Muscle layer of colon (tissue), 2 donors: Measurements from ENCODE around the gene SMURF2.
"Not testable (repeated sequence)": the region's sequence is repeated elsewhere in the genome, so short reads cannot be mapped to it uniquely, and the experiment has no call there.

Source experiments
- H3K27ac ChIP-seq: one replicate; pipeline ENCODE4 v1.7.0; 2013; ENCODE audit warnings: low read depth, mild to moderate bottlenecking, low read length, moderate library complexity
- H3K27me3 ChIP-seq, 2 donors: one replicate each; pipeline ENCODE4 v1.7.0; 2013; ENCODE audit warnings: low read length in 2 of 2, mild to moderate bottlenecking in 2 of 2; ENCODE audit not compliant: insufficient read depth in 2 of 2, control insufficient read depth in 1 of 2
- H3K36me3 ChIP-seq: one replicate; pipeline ENCODE4 v1.7.0; 2013; ENCODE audit warnings: mild to moderate bottlenecking, low read length; ENCODE audit not compliant: insufficient read depth
- H3K4me1 ChIP-seq: one replicate; pipeline ENCODE4 v1.7.0; 2013; ENCODE audit warnings: mild to moderate bottlenecking, low read length; ENCODE audit not compliant: insufficient read depth
- H3K4me3 ChIP-seq, 2 donors: one replicate each; pipeline ENCODE4 v1.7.0; 2013; ENCODE audit warnings: low read length in 2 of 2, low read depth in 1 of 2, mild to moderate bottlenecking in 1 of 2, moderate library complexity in 1 of 2
- H3K9ac ChIP-seq: one replicate; pipeline ENCODE4 v1.7.0; 2013; ENCODE audit warnings: low read length
- H3K9me3 ChIP-seq: one replicate; pipeline ENCODE4 v1.7.0; 2013; ENCODE audit warnings: mild to moderate bottlenecking, low read length
- donor health status: abdominal sarcoma.
- donor health status: Adenocarcinoma of cecum.

SMURF2 gene

DNA sequence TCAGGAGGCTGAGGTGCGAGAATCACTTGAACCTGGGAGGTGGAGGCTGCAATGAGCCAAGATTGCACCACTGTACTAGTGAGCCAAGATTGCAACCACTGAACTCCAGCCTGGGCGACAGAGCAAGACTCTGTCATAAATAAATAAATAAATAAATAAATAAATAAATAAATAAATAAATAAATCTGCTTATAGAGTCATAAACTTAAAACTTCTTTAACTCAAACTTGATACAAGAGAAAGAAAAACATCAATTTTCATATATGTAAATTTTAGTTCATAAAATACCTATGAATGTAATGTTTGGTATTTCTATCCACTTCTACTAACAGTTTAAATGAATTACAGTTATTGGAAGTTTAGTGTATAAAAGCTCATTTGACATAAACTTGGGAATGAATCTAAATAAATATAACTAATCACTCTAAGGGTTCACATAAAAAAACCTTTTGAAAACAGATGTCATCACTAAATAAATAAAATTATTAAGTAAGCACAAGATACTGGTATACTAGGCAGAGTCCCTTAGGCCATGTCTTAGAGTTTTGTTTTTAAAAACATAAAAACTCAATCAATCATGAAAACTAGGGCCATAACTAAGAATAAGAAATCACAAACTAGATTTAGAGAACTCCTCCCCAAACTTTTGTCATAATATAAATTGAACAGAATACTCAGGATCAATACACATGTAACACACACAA lies 54.1 kb downstream of the SMURF2 start:
- no peak overlapping the region for H3K4me3 ChIP-seq
- H3K4me1 ChIP-seq: peaks cover 8% of the 10 kb centered on the region
- H3K27me3 ChIP-seq: no peaks in the 10 kb centered on the region
- H3K27ac ChIP-seq: no peak overlapping the region
- no peaks in the 10 kb centered on the region for H3K9me3 ChIP-seq
- no peak overlapping the region for H3K9ac ChIP-seq
- H3K36me3 ChIP-seq: no peaks in the 10 kb centered on the region

DNA sequence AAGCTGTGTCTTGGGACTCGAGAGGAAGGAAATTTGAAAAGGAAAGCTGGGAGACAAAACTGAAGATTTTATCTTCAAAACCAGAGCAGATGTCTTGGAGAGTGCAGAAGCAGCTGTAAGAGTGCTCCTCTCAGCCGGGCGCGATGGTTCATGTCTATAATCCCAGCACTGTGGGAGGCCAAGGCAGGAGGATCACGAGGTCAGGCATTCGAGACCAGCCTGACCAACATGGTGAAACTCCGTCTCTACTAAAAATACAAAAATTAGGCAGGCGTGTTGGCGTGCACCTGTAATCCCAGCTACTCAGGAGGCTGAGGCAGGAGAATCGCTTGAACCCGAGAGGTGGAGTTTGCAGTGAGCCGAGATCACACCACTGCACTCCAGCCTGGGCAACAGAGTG lies 57.6 kb downstream of the SMURF2 start:
- H3K9ac ChIP-seq, H3K27me3 ChIP-seq, H3K9me3 ChIP-seq, H3K4me3 ChIP-seq, H3K36me3 ChIP-seq, H3K27ac ChIP-seq, H3K4me1 ChIP-seq: not testable (repeated sequence)

DNA sequence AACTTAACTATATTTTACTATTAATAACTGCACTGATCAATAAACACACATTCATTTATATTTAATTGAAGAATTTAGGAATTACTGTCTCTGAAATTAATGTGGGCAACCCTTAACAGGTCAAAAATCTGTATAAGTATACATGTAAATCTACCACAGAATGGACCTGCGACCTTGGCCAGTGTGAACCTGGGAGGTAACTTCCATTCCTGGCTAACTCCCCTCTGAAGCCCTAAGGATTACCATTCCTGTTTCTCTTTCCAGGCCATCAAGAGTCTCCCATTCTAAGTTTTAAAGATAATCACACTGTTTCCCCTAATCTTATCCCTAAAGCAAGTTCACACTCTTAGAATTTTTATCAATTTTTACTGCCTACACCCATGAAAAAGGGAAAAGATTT lies 58.1 kb downstream of the SMURF2 start:
- no peak overlapping the region for H3K4me3 ChIP-seq
- no peaks in the 10 kb centered on the region for H3K27me3 ChIP-seq
- no peaks in the 10 kb centered on the region for H3K4me1 ChIP-seq
- H3K9ac ChIP-seq: no peak overlapping the region
- H3K27ac ChIP-seq: no peak overlapping the region
- H3K9me3 ChIP-seq: no peaks in the 10 kb centered on the region
- H3K36me3 ChIP-seq: no peaks in the 10 kb centered on the region

DNA sequence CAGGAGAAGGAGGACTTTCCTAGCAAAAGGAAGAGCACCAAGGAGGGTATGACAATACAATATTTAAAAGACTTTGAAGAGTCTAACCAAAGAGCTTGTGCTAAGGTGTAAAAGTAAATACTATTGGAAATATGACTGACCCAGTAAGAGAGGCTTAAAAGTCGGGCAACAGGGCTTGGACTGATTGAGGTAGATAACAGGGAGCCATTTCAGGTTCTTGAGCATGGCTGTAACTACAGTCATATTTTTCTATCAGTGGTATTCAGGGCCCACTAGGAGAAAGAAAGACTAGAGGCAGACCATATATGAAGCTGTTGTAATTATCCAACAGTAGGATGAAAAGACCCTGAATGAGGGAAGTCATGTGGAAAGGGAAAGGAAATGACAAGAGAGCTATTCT lies 62.3 kb downstream of the SMURF2 start:
- H3K27ac ChIP-seq: no peak overlapping the region
- H3K9ac ChIP-seq: no peak overlapping the region
- H3K27me3 ChIP-seq: no peaks in the 10 kb centered on the region
- no peak overlapping the region for H3K4me3 ChIP-seq
- H3K36me3 ChIP-seq: peaks cover 4% of the 10 kb centered on the region
- no peaks in the 10 kb centered on the region for H3K9me3 ChIP-seq
- H3K4me1 ChIP-seq: no peaks in the 10 kb centered on the region

DNA sequence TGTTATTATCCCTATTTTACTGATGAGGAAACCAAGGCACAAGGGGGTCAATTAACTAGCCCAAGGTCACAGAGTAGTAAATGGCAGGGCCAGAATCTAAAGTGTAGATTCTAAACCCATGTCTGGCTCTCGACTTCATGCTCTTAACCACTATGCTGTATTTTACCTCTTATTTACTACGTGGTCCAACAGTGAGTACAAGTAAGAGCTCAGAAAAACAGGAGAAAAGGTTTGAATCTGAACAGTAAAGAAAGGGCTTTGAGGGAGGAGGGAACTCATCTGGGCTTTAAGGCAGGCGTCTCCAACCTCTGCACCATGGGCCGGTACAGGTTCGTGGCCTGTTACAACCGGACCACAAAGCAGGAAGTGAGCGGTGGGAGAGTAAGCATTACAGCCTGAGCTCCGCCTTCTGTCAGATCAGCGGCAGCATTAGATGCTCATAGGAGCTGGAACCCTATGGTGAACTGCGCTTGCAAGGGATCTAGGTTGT lies 62.9 kb downstream of the SMURF2 start:
- Histone ChIP-seq H3K27me3 (no peaks in the 10 kb centered on the region), H3K4me1 (no peaks in the 10 kb centered on the region), H3K27ac (no peak overlapping the region), H3K4me3 (no peak overlapping the region), H3K9ac (no peak overlapping the region), H3K9me3 (no peaks in the 10 kb centered on the region), H3K36me3 (peaks cover 4% of the 10 kb centered on the region)

DNA sequence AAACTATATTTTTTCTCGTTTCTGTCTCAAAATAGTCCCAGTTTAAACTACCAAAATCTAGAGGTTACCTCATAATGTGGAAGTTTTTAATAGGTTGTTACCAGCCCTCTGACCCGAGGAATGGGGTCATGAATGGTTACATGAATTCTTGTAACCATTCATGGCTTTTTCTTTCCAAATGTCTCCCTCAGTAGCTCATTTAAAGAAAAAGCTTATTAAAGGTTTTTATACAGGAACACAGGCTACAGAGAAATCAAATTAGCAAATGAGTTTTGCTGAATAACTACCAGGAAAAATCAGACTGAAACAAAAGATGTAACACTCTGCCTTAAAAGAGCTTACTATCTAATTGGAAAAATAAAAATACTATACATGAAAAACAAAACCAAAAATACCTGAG lies 63.4 kb downstream of the SMURF2 start:
- Histone ChIP-seq H3K9ac (no peak overlapping the region), H3K4me3 (no peak overlapping the region), H3K4me1 (no peaks in the 10 kb centered on the region), H3K9me3 (no peaks in the 10 kb centered on the region), H3K36me3 (peaks cover 4% of the 10 kb centered on the region), H3K27me3 (no peaks in the 10 kb centered on the region), H3K27ac (no peak overlapping the region)

DNA sequence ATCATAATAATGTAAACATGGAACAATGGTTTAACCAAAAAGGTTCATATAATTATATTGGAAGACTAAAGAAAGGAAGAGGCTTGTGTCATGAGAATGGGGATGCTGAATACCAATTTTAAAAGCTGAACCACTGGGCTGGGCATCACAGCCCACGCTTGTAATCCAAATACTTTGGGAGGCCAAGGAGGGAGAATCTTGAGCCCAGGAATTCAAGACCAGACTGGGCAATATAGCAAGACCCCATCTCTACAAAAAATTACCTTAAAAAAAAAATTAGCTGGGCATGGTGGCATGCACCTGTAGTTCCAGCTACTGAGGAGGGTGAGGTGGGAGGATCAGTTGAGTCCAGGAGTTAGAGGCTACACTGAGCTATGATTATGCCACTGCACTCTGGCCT lies 65.1 kb downstream of the SMURF2 start:
- no peaks in the 10 kb centered on the region for H3K9me3 ChIP-seq
- no peaks in the 10 kb centered on the region for H3K27me3 ChIP-seq
- H3K4me1 ChIP-seq: no peaks in the 10 kb centered on the region
- H3K36me3 ChIP-seq: peaks cover 8% of the 10 kb centered on the region
- no peak overlapping the region for H3K27ac ChIP-seq
- no peak overlapping the region for H3K9ac ChIP-seq
- H3K4me3 ChIP-seq: no peak overlapping the region

DNA sequence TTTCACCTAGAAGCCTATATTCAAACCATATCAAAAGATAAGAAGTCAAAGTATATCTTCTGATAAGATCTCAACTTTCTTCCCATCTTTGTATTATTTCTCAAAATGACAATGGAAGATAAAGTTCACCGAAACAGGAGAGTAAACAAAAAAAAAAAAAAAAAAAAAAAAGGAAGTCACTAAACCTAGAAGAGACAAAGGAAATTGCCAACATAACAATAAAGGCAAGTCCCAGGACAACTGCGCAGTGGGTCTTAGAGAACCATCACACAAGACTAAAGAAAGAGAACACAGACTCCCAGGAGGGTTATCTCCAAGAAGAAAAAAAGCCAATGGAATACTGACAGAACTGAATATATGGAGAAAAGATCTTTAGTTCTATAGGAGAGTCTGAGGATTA lies 65.7 kb downstream of the SMURF2 start:
- peaks cover 8% of the 10 kb centered on the region for H3K36me3 ChIP-seq
- no peak overlapping the region for H3K9ac ChIP-seq
- no peaks in the 10 kb centered on the region for H3K4me1 ChIP-seq
- no peak overlapping the region for H3K27ac ChIP-seq
- H3K9me3 ChIP-seq: no peaks in the 10 kb centered on the region
- no peaks in the 10 kb centered on the region for H3K27me3 ChIP-seq
- H3K4me3 ChIP-seq: no peak overlapping the region

DNA sequence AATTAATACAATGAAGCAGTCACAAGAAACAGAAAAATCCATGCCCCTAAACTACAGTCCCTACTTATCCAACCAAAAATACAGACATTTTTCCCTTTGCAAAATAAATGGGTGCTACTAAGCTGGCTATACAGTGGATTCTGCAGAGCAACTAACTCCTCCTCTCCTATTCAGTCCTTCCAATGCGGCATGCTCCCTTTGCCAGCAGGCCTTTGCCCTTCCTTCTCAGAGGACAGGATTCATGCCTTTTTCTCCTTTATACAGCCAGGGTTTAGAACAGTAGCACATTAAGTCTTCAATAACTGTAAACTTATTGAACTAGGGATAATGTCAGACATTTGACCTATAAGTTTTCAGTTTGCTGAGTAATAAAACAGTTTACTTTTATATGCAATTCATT lies 70.2 kb downstream of the SMURF2 start:
- Histone ChIP-seq H3K9ac (no peak overlapping the region), H3K27me3 (no peaks in the 10 kb centered on the region), H3K4me3 (no peak overlapping the region), H3K4me1 (no peaks in the 10 kb centered on the region), H3K9me3 (no peaks in the 10 kb centered on the region), H3K36me3 (peaks cover 7% of the 10 kb centered on the region), H3K27ac (no peak overlapping the region)

DNA sequence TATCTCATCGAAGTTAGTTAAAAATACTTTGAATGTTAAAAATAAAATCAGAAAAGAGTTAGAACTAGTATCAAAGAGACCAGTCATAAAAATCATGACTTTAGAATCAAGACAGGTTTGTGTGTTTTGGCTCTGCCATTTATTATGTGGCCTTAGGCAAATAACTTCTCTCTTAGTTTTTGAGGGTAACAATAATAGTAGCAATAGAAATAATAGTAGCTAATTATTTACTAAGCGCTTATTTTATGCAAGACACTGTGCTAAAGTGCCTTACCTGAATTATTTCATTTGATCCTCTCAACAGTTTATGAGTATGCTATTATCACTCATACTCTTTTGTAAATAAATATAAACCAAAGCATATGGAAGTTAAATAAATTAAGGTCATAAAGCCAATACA lies 77.0 kb downstream of the SMURF2 start:
- no peaks in the 10 kb centered on the region for H3K9me3 ChIP-seq

DNA sequence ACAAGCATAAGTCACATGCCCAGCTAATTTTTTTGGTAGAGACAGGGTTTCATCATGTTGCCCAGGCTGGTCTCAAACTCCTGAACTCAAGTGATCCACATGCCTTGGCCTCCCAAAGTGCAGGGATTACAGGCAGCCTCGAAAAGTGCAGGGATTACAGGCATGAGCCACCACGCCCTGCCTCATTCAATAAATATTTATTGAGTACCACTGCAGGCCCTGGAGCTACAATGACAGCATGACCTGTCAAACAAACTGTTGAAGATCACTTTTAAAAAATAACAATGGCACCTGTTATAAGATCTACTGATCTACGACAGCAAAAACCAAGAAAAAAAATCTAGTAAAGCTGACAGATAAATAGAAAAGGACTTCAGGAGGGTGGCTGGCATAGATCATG lies 79.1 kb downstream of the SMURF2 start:
- H3K4me1 ChIP-seq: no peaks in the 10 kb centered on the region
- H3K36me3 ChIP-seq: peaks cover 23% of the 10 kb centered on the region

More for the DNA sequence above, 77.0 kb downstream of the SMURF2 start:
- Histone ChIP-seq H3K4me1 (no peaks in the 10 kb centered on the region), H3K9ac (no peak overlapping the region), H3K27me3 (no peaks in the 10 kb centered on the region), H3K4me3 (no peak overlapping the region), H3K27ac (no peak overlapping the region), H3K36me3 (peaks cover 15% of the 10 kb centered on the region)

More for the DNA sequence above, 79.1 kb downstream of the SMURF2 start:
- Histone ChIP-seq H3K4me3 (no peak overlapping the region), H3K27me3 (no peaks in the 10 kb centered on the region), H3K9ac (no peak overlapping the region), H3K9me3 (no peaks in the 10 kb centered on the region), H3K27ac (no peak overlapping the region)
